ENCODE results near the gene PHKG2. TPM values are rescaled to one million over a fixed set of nuclear protein-coding genes. Genes with fewer than 3 reads are reported as not detected.

Gene PHKG2
- polyA plus RNA-seq, 1 donor from 2014 or later: 41.5 TPM

DNA sequence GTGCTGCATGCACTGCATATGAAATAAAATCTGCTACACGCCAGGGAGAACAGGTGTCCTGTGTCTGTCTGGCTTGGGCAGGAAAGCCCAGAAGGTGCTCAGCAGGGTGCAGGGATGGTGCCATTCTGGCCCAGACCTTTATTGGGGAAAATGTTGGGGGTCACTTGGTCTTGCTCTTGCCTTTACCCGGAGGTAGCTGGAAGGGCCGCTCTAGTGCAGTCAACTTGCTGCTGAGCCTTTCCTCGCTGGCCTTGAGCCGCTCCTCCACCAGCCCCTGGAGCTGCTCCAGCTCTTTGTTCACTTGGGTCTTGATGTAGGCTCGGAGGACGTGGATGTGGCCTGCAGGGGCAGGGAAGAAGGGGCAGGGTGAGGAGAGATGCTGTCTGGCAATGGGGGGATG is 9.1 kb downstream of the PHKG2 start:
- Histone ChIP-seq H3K79me2 (replicated peaks; ENCODE audit: insufficient read depth, low read length) (peaks cover 8% of the 10 kb centered on the region), H3K9me2 (ENCODE audit: insufficient read depth, low read length) (no peaks in the 10 kb centered on the region), H3K9ac (ENCODE audit: low read length) (no peak overlapping the region), H3K27me3 (ENCODE audit: insufficient read depth, low read depth, low read length) (no peaks in the 10 kb centered on the region), H2AFZ (ENCODE audit: low read depth, low read length) (no peak overlapping the region), H3F3A (ENCODE audit: insufficient read depth, low read length, poor library complexity, severe bottlenecking) (no peaks in the 10 kb centered on the region), H4K20me1 (ENCODE audit: insufficient read depth) (no peaks in the 10 kb centered on the region), H3K36me3 (ENCODE audit: insufficient read depth, low read length) (no peaks in the 10 kb centered on the region), H3K27ac (ENCODE audit: low read length) (no peak overlapping the region), H3K4me2 (ENCODE audit: low read length) (no peak overlapping the region), H3K9me3 (ENCODE audit: low read length) (no peaks in the 10 kb centered on the region), H3K4me3 (ENCODE audit: low read length) (no peak overlapping the region)
- no peak for TF ChIP-seq POLR2AphosphoS5 (IDR thresholded peaks at IDR 0.05)
- TF ChIP-seq EP300 (conservative IDR thresholded peaks at IDR 0.05; ENCODE audit: poor library complexity, severe bottlenecking): no peak
- no peak for TF ChIP-seq TAF1 (IDR thresholded peaks at IDR 0.05; ENCODE audit: low read depth)
- TF ChIP-seq, protein P1, sequence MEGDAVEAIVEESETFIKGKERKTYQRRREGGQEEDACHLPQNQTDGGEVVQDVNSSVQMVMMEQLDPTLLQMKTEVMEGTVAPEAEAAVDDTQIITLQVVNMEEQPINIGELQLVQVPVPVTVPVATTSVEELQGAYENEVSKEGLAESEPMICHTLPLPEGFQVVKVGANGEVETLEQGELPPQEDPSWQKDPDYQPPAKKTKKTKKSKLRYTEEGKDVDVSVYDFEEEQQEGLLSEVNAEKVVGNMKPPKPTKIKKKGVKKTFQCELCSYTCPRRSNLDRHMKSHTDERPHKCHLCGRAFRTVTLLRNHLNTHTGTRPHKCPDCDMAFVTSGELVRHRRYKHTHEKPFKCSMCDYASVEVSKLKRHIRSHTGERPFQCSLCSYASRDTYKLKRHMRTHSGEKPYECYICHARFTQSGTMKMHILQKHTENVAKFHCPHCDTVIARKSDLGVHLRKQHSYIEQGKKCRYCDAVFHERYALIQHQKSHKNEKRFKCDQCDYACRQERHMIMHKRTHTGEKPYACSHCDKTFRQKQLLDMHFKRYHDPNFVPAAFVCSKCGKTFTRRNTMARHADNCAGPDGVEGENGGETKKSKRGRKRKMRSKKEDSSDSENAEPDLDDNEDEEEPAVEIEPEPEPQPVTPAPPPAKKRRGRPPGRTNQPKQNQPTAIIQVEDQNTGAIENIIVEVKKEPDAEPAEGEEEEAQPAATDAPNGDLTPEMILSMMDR (IDR thresholded peaks at IDR 0.05; ENCODE audit: poor library complexity, severe bottlenecking): no peak
- TF ChIP-seq EZH2 (IDR thresholded peaks at IDR 0.05; ENCODE audit: borderline replicate concordance, insufficient read depth, low read length, poor library complexity, severe bottlenecking): no peak
- TF ChIP-seq SMC3 (conservative IDR thresholded peaks at IDR 0.05; ENCODE audit: poor library complexity): no peak
- TF ChIP-seq RAD21 (conservative IDR thresholded peaks at IDR 0.05): no peak
- no peak for TF ChIP-seq MXI1 (conservative IDR thresholded peaks at IDR 0.05; ENCODE audit: poor library complexity, severe bottlenecking)

GRCh38 chr16:30758988-30759491 is 10.8 kb downstream of the PHKG2 start:
- no peaks in the 10 kb centered on the region for H3K9me2 ChIP-seq (ENCODE audit: insufficient read depth, low read length)
- peaks cover 25% of the 10 kb centered on the region for H3K79me2 ChIP-seq (replicated peaks; ENCODE audit: insufficient read depth, low read length)
- no peaks in the 10 kb centered on the region for H3F3A ChIP-seq (ENCODE audit: insufficient read depth, low read length, poor library complexity, severe bottlenecking)
- no peak overlapping the region for H2AFZ ChIP-seq (ENCODE audit: low read depth, low read length)
- H3K4me3 ChIP-seq (ENCODE audit: low read length): no peak overlapping the region
- H3K9me3 ChIP-seq (ENCODE audit: low read length): no peaks in the 10 kb centered on the region
- no peak for TF ChIP-seq RAD21 (conservative IDR thresholded peaks at IDR 0.05)
- no peak for TF ChIP-seq MXI1 (conservative IDR thresholded peaks at IDR 0.05; ENCODE audit: poor library complexity, severe bottlenecking)
- no peak for TF ChIP-seq SMC3 (conservative IDR thresholded peaks at IDR 0.05; ENCODE audit: poor library complexity)
- TF ChIP-seq EP300 (conservative IDR thresholded peaks at IDR 0.05; ENCODE audit: poor library complexity, severe bottlenecking): no peak
- no peak for TF ChIP-seq TAF1 (IDR thresholded peaks at IDR 0.05; ENCODE audit: low read depth)
- TF ChIP-seq, protein P1 (IDR thresholded peaks at IDR 0.05; ENCODE audit: poor library complexity, severe bottlenecking): no peak
- TF ChIP-seq, protein P2, sequence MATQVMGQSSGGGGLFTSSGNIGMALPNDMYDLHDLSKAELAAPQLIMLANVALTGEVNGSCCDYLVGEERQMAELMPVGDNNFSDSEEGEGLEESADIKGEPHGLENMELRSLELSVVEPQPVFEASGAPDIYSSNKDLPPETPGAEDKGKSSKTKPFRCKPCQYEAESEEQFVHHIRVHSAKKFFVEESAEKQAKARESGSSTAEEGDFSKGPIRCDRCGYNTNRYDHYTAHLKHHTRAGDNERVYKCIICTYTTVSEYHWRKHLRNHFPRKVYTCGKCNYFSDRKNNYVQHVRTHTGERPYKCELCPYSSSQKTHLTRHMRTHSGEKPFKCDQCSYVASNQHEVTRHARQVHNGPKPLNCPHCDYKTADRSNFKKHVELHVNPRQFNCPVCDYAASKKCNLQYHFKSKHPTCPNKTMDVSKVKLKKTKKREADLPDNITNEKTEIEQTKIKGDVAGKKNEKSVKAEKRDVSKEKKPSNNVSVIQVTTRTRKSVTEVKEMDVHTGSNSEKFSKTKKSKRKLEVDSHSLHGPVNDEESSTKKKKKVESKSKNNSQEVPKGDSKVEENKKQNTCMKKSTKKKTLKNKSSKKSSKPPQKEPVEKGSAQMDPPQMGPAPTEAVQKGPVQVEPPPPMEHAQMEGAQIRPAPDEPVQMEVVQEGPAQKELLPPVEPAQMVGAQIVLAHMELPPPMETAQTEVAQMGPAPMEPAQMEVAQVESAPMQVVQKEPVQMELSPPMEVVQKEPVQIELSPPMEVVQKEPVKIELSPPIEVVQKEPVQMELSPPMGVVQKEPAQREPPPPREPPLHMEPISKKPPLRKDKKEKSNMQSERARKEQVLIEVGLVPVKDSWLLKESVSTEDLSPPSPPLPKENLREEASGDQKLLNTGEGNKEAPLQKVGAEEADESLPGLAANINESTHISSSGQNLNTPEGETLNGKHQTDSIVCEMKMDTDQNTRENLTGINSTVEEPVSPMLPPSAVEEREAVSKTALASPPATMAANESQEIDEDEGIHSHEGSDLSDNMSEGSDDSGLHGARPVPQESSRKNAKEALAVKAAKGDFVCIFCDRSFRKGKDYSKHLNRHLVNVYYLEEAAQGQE (IDR thresholded peaks at IDR 0.05; ENCODE audit: borderline replicate concordance): no peak
- no peak for TF ChIP-seq POLR2AphosphoS5 (IDR thresholded peaks at IDR 0.05)
- TF ChIP-seq EZH2 (IDR thresholded peaks at IDR 0.05; ENCODE audit: borderline replicate concordance, insufficient read depth, low read length, poor library complexity, severe bottlenecking): no peak
- no peaks in the 10 kb centered on the region for H3K36me3 ChIP-seq (ENCODE audit: insufficient read depth, low read length)
- H3K27ac ChIP-seq (ENCODE audit: low read length): no peak overlapping the region
- no peaks in the 10 kb centered on the region for H3K27me3 ChIP-seq (ENCODE audit: insufficient read depth, low read depth, low read length)
- no peak overlapping the region for H3K9ac ChIP-seq (ENCODE audit: low read length)
- no peak overlapping the region for H3K4me2 ChIP-seq (ENCODE audit: low read length)
- H4K20me1 ChIP-seq (ENCODE audit: insufficient read depth): no peaks in the 10 kb centered on the region

Measured in neural cell (in vitro differentiated cells).